GM12878 (cell line): ENCODE results near the gene ARFGAP2. TPM values are rescaled to one million over a fixed set of nuclear protein-coding genes. Genes with fewer than 3 reads are reported as not detected.

Experiments used
- ATAC-seq: fragments of 200-7000 bp; cut with Tn5 transposase; 3 replicates; pipeline ENCODE4 v1.9.1; 2020; ENCODE audit warnings: mild to moderate bottlenecking, moderate library complexity
- BruUV-seq: library from RNA; stranded (reverse); fragments of 400-500 nt; replicated peaks from 2 replicates; lab custom pipeline; 2021; lab: Mats Ljungman, UMichigan
- CTCF ChIA-PET: fragments of 300-600 bp; sonication (Branson Sonifier 250); formaldehyde crosslinking; extraction: SDS; loops from one replicate; lab custom pipeline; 2021; ENCODE audit warnings: inconsistent platforms; lab: Yijun Ruan, JAX
- POLR2A ChIA-PET: fragments of 350-600 bp; formaldehyde crosslinking; extraction: SDS; loops from one replicate; lab custom pipeline; 2021; ENCODE audit warnings: inconsistent platforms; lab: Charles Lee
- RAD21 ChIA-PET: fragments of 300-600 bp; sonication (Branson Sonifier 250); formaldehyde crosslinking; loops from one replicate; lab custom pipeline; 2023; ENCODE audit warnings: antibody characterized with exemption; ENCODE audit not compliant: unreplicated experiment; lab: Charles Lee
- SMC1A ChIA-PET: fragments of 300-600 bp; sonication (Branson Sonifier 250); formaldehyde crosslinking; loops from one replicate; lab custom pipeline; 2023; ENCODE audit not compliant: unreplicated experiment, uncharacterized antibody; lab: Charles Lee
- DNase-seq: peaks from one replicate; pipeline ENCODE4 v3.0.0-alpha.2; 2011; ENCODE audit warnings: low read depth, low spot score
- FAIRE-seq: peaks from 3 replicates; lab custom pipeline; 2011; peaks lifted over from hg19 to GRCh38; lab: Jason Lieb, UNC
- H2AFZ ChIP-seq: 2 replicates; pipeline ENCODE4 v1.6.0; 2011; ENCODE audit warnings: low read depth, low read length, control low read depth; ENCODE audit not compliant: control insufficient read depth
- H3K27ac ChIP-seq: 2 replicates; pipeline ENCODE4 v1.5.1; 2011; ENCODE audit warnings: control low read depth; ENCODE audit not compliant: control insufficient read depth, insufficient read depth
- H3K27me3 ChIP-seq, 2 experiments: replicated peaks in 1 of 2; 2 replicates each; pipeline versions ENCODE4 v1.6.0 to v1.6.1; 2011; ENCODE audit warnings: low read length in 1 of 2; ENCODE audit not compliant: control insufficient read depth in 2 of 2, insufficient read depth in 2 of 2
- H3K36me3 ChIP-seq, 2 experiments: 2 replicates each; pipeline ENCODE4 v1.5.1; 2011; ENCODE audit warnings: low read length in 1 of 2; ENCODE audit not compliant: control insufficient read depth in 2 of 2, insufficient read depth in 2 of 2
- H3K4me1 ChIP-seq: 2 replicates; pipeline ENCODE4 v1.6.1; 2011; ENCODE audit warnings: mild to moderate bottlenecking, low read length, moderate library complexity, mixed read lengths; ENCODE audit not compliant: control insufficient read depth, insufficient read depth
- H3K4me2 ChIP-seq: 2 replicates; pipeline ENCODE4 v1.6.0; 2011; ENCODE audit warnings: control low read depth; ENCODE audit not compliant: control insufficient read depth, insufficient read depth
- H3K4me3 ChIP-seq: fragments of 200-600 bp; sonication (generic); 2 replicates; pipeline ENCODE4 v1.5.1; 2016
- H3K79me2 ChIP-seq: 2 replicates; pipeline ENCODE4 v1.6.0; 2011; ENCODE audit warnings: low read length; ENCODE audit not compliant: control insufficient read depth, insufficient read depth
- H3K9ac ChIP-seq: 2 replicates; pipeline ENCODE4 v1.8.0; 2011; ENCODE audit warnings: low read length, control low read depth, mixed read lengths; ENCODE audit not compliant: control insufficient read depth, insufficient read depth
- H3K9me3 ChIP-seq: replicated peaks from 3 replicates; pipeline ENCODE4 v1.5.1; 2011; ENCODE audit warnings: mild to moderate bottlenecking, low read length; ENCODE audit not compliant: control insufficient read depth, insufficient read depth
- H4K20me1 ChIP-seq: 2 replicates; pipeline ENCODE4 v1.6.0; 2011; ENCODE audit not compliant: control insufficient read depth, insufficient read depth
- ATF7 ChIP-seq: fragments of 450-650 bp; IDR thresholded peaks from 2 replicates; pipeline ENCODE4 v1.6.1; 2016; ENCODE audit warnings: low read depth, mild to moderate bottlenecking
- CBX3 ChIP-seq: fragments of 200-600 bp; sonication (generic); IDR thresholded peaks from 2 replicates; pipeline ENCODE4 v1.6.1; 2016; ENCODE audit warnings: low read depth, borderline replicate concordance
- E2F4 ChIP-seq: IDR thresholded peaks from 2 replicates; pipeline ENCODE4 v1.6.1; 2012; ENCODE audit warnings: low read depth, low read length, improper control_type of control experiment
- EGR1 ChIP-seq, 2 experiments: IDR thresholded peaks; 1 replicate in 1 of 2; 2 replicates in 1 of 2; pipeline ENCODE4 v1.6.1; 2011 to 2012; ENCODE audit warnings: low read depth in 2 of 2, low read length in 2 of 2, borderline replicate concordance in 1 of 2, mild to moderate bottlenecking in 1 of 2, moderate library complexity in 1 of 2
- FOXK2 ChIP-seq: fragments of 450-650 bp; IDR thresholded peaks from 2 replicates; pipeline ENCODE4 v1.6.1; 2017; ENCODE audit warnings: mild to moderate bottlenecking, moderate library complexity
- IKZF1 ChIP-seq: fragments of 450-650 bp; conservative IDR thresholded peaks from 2 replicates; pipeline ENCODE4 v1.6.1; 2017; ENCODE audit warnings: antibody characterized with exemption, mild to moderate bottlenecking
- KAT2A ChIP-seq: conservative IDR thresholded peaks from 2 replicates; pipeline ENCODE4 v1.6.1; 2011; ENCODE audit warnings: low read depth, low read length; ENCODE audit not compliant: control insufficient read depth
- MTA3 ChIP-seq: IDR thresholded peaks from 2 replicates; pipeline ENCODE4 v1.6.1; 2012; ENCODE audit warnings: low read length, inconsistent platforms, borderline replicate concordance
- NFXL1 ChIP-seq: fragments of 450-650 bp; IDR thresholded peaks from 2 replicates; pipeline ENCODE4 v1.6.1; 2017; ENCODE audit warnings: antibody characterized with exemption, mild to moderate bottlenecking, borderline replicate concordance
- SKIL ChIP-seq: fragments of 450-650 bp; IDR thresholded peaks from 2 replicates; pipeline ENCODE4 v1.6.1; 2017; ENCODE audit warnings: mild to moderate bottlenecking, low read depth, inconsistent platforms; ENCODE audit not compliant: poor library complexity, severe bottlenecking
- SPI1 ChIP-seq: IDR thresholded peaks from 2 replicates; pipeline ENCODE4 v1.6.1; 2011; ENCODE audit warnings: low read depth, mild to moderate bottlenecking, low read length, moderate library complexity, borderline replicate concordance; ENCODE audit not compliant: insufficient read depth
- SREBF2 ChIP-seq: IDR thresholded peaks from 2 replicates; pipeline ENCODE4 v1.6.1; 2012; ENCODE audit warnings: mild to moderate bottlenecking, low read length
- SRF ChIP-seq, 2 experiments: IDR thresholded peaks; 2 replicates each; pipeline ENCODE4 v1.6.1; 2011; ENCODE audit warnings: low read depth in 2 of 2, low read length in 2 of 2, mild to moderate bottlenecking in 1 of 2, moderate library complexity in 1 of 2
- STAT3 ChIP-seq: IDR thresholded peaks from 2 replicates; pipeline ENCODE4 v1.6.1; 2011; ENCODE audit warnings: low read depth, low read length, improper control_type of control experiment
- TBL1XR1 ChIP-seq: IDR thresholded peaks from 2 replicates; pipeline ENCODE4 v1.6.1; 2012; ENCODE audit warnings: low read depth, low read length, improper control_type of control experiment
- TCF12 ChIP-seq: IDR thresholded peaks from 2 replicates; pipeline ENCODE4 v1.6.1; 2011; ENCODE audit warnings: low read depth, mild to moderate bottlenecking, low read length
- WGBS: methylation state at CpG from one replicate; pipeline ENCODE4 v1.1.6; 2016; ENCODE audit warnings: low lambda C conversion rate; ENCODE audit not compliant: insufficient replicate concordance, insufficient coverage; ENCODE audit errors: missing lambda C conversion rate; 5-methylcytosine and 5-hydroxymethylcytosine counted together
- in situ Hi-C: fragments of 300-500 bp; cut with MboI; formaldehyde crosslinking; loops from 9 replicates; pipeline ENCODE4 v1.14.3; 2018; ENCODE audit warnings: mixed read lengths
- intact Hi-C: fragments of 100-400 bp; cut with micrococcal nuclease; formaldehyde crosslinking; loops from one replicate; pipeline ENCODE4 v1.14.2; 2022; ENCODE audit not compliant: unreplicated experiment
- polyA plus RNA-seq, 11 experiments: library from polyadenylated mRNA; depleted of rRNA in 4 of 11; unstranded in 6 of 11; stranded (reverse) in 5 of 11; fragments of >200 nt; fragmentation: Nextera tagmentation in 4 of 11; fragmentation: Illumina TruSeq in 1 of 11; extraction: Ambion mirVana in 4 of 11; extraction: Trizol in 1 of 11; gene quantifications; 1 replicate in 1 of 11; 2 replicates in 10 of 11; pipeline versions ENCODE4 v1.2.1 to v1.2.3, GENCODE V29; 2011 to 2016; ENCODE audit warnings: inconsistent platforms in 2 of 11, missing spikeins in 2 of 11, low read depth in 1 of 11
- total RNA-seq, 4 experiments: library from RNA; depleted of rRNA in 3 of 4; stranded (reverse); fragments of >200 nt in 3 of 4; fragmentation: Illumina TruSeq in 1 of 4; extraction: Trizol in 1 of 4; gene quantifications; 2 replicates each; pipeline versions ENCODE4 v1.2.1 to v1.2.3, GENCODE V29; 2013 to 2021
- TF ChIP-seq, protein P1 (sequence below): fragments of 450-650 bp; IDR thresholded peaks from 2 replicates; pipeline ENCODE4 v1.6.1; 2018; ENCODE audit warnings: mild to moderate bottlenecking, low read depth, moderate library complexity; ENCODE audit not compliant: partially characterized antibody

Gene ARFGAP2
- total and polyA plus RNA-seq, 10 of the 15 experiments (the other 5 are each of a cell fraction or from before 2014, with no cell fraction given), result 20.9 to 100 (median 75.5) TPM

- POLR2A ChIA-PET, result interaction anchor here (0.6 kb wide), 1 partner anchor 28 kb away, joined by 3 read pairs; no protein-coding TSS in a partner anchor
- Histone ChIP-seq H3K27ac (no peak overlapping the region), H3K4me2 (no peak overlapping the region), H2AFZ (no peak overlapping the region), H3K4me3 (no peak overlapping the region), H3K9ac (no peak overlapping the region), H4K20me1 (no peaks in the 10 kb centered on the region), H3K27me3 (no peaks in the 10 kb centered on the region; a peak in 1 of 4 replicates), H3K9me3 (no peaks in the 10 kb centered on the region), H3K79me2 (no peaks in the 10 kb centered on the region), H3K36me3 (no peaks in the 10 kb centered on the region), H3K4me1 (no peaks in the 10 kb centered on the region)
- DNase-seq, result no peak
- ATAC-seq, result no peak
- RAD21 ChIA-PET, result interaction anchor here (0.8 kb wide), 1 partner anchor 57 kb away, joined by 3 read pairs; no protein-coding TSS in a partner anchor
- intact Hi-C loops, result no loop called here
- CTCF ChIA-PET, result interaction anchor here (1.0 kb wide), 1 partner anchor 57 kb away, joined by 3 read pairs; no protein-coding TSS in a partner anchor
- no TSS peak for BruUV-seq
- SMC1A ChIA-PET, result no interaction called here
- no peak for TF ChIP-seq SRF (IDR thresholded peaks at IDR 0.05; ENCODE audit: low read depth in 2 of 2, low read length in 2 of 2)
- no peak for TF ChIP-seq TBL1XR1
- no peak for TF ChIP-seq SREBF2
- no peak for TF ChIP-seq IKZF1
- no peak for TF ChIP-seq KAT2A
- TF ChIP-seq NFXL1, result no peak
- no peak for TF ChIP-seq ATF7
- no peak for TF ChIP-seq CBX3
- TF ChIP-seq FOXK2, result no peak
- TF ChIP-seq SKIL, result no peak
- TF ChIP-seq, protein P1, sequence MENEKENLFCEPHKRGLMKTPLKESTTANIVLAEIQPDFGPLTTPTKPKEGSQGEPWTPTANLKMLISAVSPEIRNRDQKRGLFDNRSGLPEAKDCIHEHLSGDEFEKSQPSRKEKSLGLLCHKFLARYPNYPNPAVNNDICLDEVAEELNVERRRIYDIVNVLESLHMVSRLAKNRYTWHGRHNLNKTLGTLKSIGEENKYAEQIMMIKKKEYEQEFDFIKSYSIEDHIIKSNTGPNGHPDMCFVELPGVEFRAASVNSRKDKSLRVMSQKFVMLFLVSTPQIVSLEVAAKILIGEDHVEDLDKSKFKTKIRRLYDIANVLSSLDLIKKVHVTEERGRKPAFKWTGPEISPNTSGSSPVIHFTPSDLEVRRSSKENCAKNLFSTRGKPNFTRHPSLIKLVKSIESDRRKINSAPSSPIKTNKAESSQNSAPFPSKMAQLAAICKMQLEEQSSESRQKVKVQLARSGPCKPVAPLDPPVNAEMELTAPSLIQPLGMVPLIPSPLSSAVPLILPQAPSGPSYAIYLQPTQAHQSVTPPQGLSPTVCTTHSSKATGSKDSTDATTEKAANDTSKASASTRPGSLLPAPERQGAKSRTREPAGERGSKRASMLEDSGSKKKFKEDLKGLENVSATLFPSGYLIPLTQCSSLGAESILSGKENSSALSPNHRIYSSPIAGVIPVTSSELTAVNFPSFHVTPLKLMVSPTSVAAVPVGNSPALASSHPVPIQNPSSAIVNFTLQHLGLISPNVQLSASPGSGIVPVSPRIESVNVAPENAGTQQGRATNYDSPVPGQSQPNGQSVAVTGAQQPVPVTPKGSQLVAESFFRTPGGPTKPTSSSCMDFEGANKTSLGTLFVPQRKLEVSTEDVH, result no peak
- TF ChIP-seq TCF12, result no peak
- no peak for TF ChIP-seq SPI1
- TF ChIP-seq EGR1 (IDR thresholded peaks at IDR 0.05; ENCODE audit: borderline replicate concordance in 1 of 2, low read depth in 2 of 2, low read length in 2 of 2), result no peak
- no peak for TF ChIP-seq STAT3
- TF ChIP-seq MTA3, result no peak
- no peak for TF ChIP-seq E2F4
- WGBS, result 9% methylated on average over 5 of the region's 5 CpGs
- in situ Hi-C loops, result no loop called here
- no peak for FAIRE-seq
Measured at GRCh38 chr11:47202576-47202975, 25.9 kb upstream of the ARFGAP2 start.
